HL-60 (cell line): Measurements from ENCODE around the gene MAPKAPK5.

ENCODE experiments used
- DNase-seq, 2 experiments: peaks; one replicate each; pipeline ENCODE4 v3.0.0-alpha.2; 2010 to 2020; ENCODE audit warnings: low read depth in 1 of 2, low spot score in 1 of 2
- H3K27ac ChIP-seq: fragments of 250-450 bp; sonication (Bioruptor Pico); replicated peaks from 2 replicates; pipeline ENCODE4 v1.5.1; 2020; ENCODE audit warnings: mild to moderate bottlenecking, moderate library complexity
- H3K27me3 ChIP-seq: fragments of 250-450 bp; sonication (Bioruptor Pico); 2 replicates; pipeline ENCODE4 v1.5.1; 2021; ENCODE audit warnings: mild to moderate bottlenecking, moderate library complexity; ENCODE audit not compliant: insufficient read depth, poor library complexity, severe bottlenecking
- H3K4me3 ChIP-seq: replicated peaks from 2 replicates; pipeline ENCODE4 v1.5.1; 2011; ENCODE audit warnings: mild to moderate bottlenecking, control low read depth, low read length; ENCODE audit not compliant: insufficient read depth
- CTCF ChIP-seq: IDR thresholded peaks from one replicate; pipeline ENCODE4 v1.5.1; 2011; ENCODE audit warnings: low read length, control low read depth, inconsistent platforms; ENCODE audit not compliant: insufficient read depth
- GABPA ChIP-seq: IDR thresholded peaks from 2 replicates; pipeline ENCODE4 v1.6.1; 2012; ENCODE audit warnings: low read depth
- POLR2AphosphoS5 ChIP-seq: IDR thresholded peaks from 2 replicates; pipeline ENCODE4 v1.6.1; 2012; ENCODE audit warnings: low read depth
- REST ChIP-seq: IDR thresholded peaks from 2 replicates; pipeline ENCODE4 v1.6.1; 2012; ENCODE audit warnings: low read depth; ENCODE audit not compliant: insufficient replicate concordance
- SPI1 ChIP-seq: IDR thresholded peaks from 2 replicates; pipeline ENCODE4 v1.6.1; 2012; ENCODE audit warnings: low read depth, mild to moderate bottlenecking, borderline replicate concordance

MAPKAPK5 gene

GRCh38 chr12:111907740-111908139 is 65.7 kb downstream of the MAPKAPK5 start:
- Histone ChIP-seq H3K4me3 (no peak overlapping the region), H3K27me3 (no peaks in the 10 kb centered on the region), H3K27ac (no peak overlapping the region)
- DNase-seq, result no peak
- no peak for TF ChIP-seq SPI1
- TF ChIP-seq GABPA, result no peak
- TF ChIP-seq CTCF, result no peak
- no peak for TF ChIP-seq REST
- TF ChIP-seq POLR2AphosphoS5, result no peak

GRCh38 chr12:111925171-111925570 is 83.1 kb downstream of the MAPKAPK5 start:
- no peaks in the 10 kb centered on the region for H3K27me3 ChIP-seq
- DNase-seq, result no peak
- H3K4me3 ChIP-seq, result no peak overlapping the region
- H3K27ac ChIP-seq, result no peak overlapping the region
- no peak for TF ChIP-seq CTCF
- TF ChIP-seq SPI1, result peak; percentile 52; the same call in 1 of the 2 replicates
- TF ChIP-seq REST, result no peak
- no peak for TF ChIP-seq GABPA
- no peak for TF ChIP-seq POLR2AphosphoS5

GRCh38 chr12:111926631-111927030 is 84.6 kb downstream of the MAPKAPK5 start:
- no peak for TF ChIP-seq SPI1
- no peak for TF ChIP-seq REST
- no peak for TF ChIP-seq POLR2AphosphoS5
- TF ChIP-seq CTCF, result no peak
- no peak for TF ChIP-seq GABPA
- Histone ChIP-seq H3K27ac (no peak overlapping the region), H3K27me3 (no peaks in the 10 kb centered on the region), H3K4me3 (no peak overlapping the region)
- DNase-seq, result no peak
